Astrocyte (in vitro differentiated cells and primary cell): ENCODE data around the gene AURKAIP1. TPM values are rescaled to one million over a fixed set of nuclear protein-coding genes. Genes with fewer than 3 reads are reported as not detected.

ENCODE experiments used
- DNase-seq: peaks from one replicate; pipeline ENCODE4 v3.0.0-alpha.2; 2010; ENCODE audit warnings: low read depth
- FAIRE-seq: peaks from 2 replicates; lab custom pipeline; 2011; peaks lifted over from hg19 to GRCh38; lab: Jason Lieb, UNC
- H2AFZ ChIP-seq: 2 replicates; pipeline ENCODE4 v1.6.0; 2012; ENCODE audit warnings: low read depth, low read length, inconsistent platforms
- H3K27ac ChIP-seq: 2 replicates; pipeline ENCODE4 v1.5.1; 2011; ENCODE audit warnings: low read depth, low read length, inconsistent platforms
- H3K27me3 ChIP-seq: 2 replicates; pipeline ENCODE4 v1.6.0; 2011; ENCODE audit warnings: low read length, inconsistent platforms; ENCODE audit not compliant: insufficient read depth
- H3K36me3 ChIP-seq: 2 replicates; pipeline ENCODE4 v1.5.1; 2011; ENCODE audit warnings: low read length, inconsistent platforms; ENCODE audit not compliant: insufficient read depth
- H3K4me1 ChIP-seq: 2 replicates; pipeline ENCODE4 v1.5.1; 2011; ENCODE audit warnings: low read length, inconsistent platforms; ENCODE audit not compliant: insufficient read depth
- H3K4me2 ChIP-seq: 2 replicates; pipeline ENCODE4 v1.6.0; 2012; ENCODE audit warnings: low read length, inconsistent platforms
- H3K4me3 ChIP-seq: 2 replicates; pipeline ENCODE4 v1.5.1; 2011; ENCODE audit warnings: low read depth, mild to moderate bottlenecking, low read length, inconsistent platforms; ENCODE audit not compliant: insufficient read depth
- H3K79me2 ChIP-seq: 2 replicates; pipeline ENCODE4 v1.6.0; 2012; ENCODE audit warnings: mild to moderate bottlenecking, low read length, inconsistent platforms; ENCODE audit not compliant: insufficient read depth
- H3K9ac ChIP-seq: 2 replicates; pipeline ENCODE4 v1.6.0; 2012; ENCODE audit warnings: mild to moderate bottlenecking, low read length, inconsistent platforms
- H3K9me3 ChIP-seq: 2 replicates; pipeline ENCODE4 v1.5.1; 2012; ENCODE audit warnings: low read depth, mild to moderate bottlenecking, low read length, inconsistent platforms; ENCODE audit not compliant: insufficient read depth
- H4K20me1 ChIP-seq: 2 replicates; pipeline ENCODE4 v1.6.0; 2012; ENCODE audit warnings: low read length, inconsistent platforms; ENCODE audit not compliant: insufficient read depth
- H3K27ac Mint-ChIP-seq: one replicate; pipeline ENCODE4 v1.8.0; 2021; ENCODE audit warnings: mild to moderate bottlenecking, mixed read lengths; ENCODE audit not compliant: unreplicated experiment
- H3K27me3 Mint-ChIP-seq: one replicate; pipeline ENCODE4 v1.8.0; 2021; ENCODE audit warnings: low read depth, mixed read lengths; ENCODE audit not compliant: unreplicated experiment
- H3K36me3 Mint-ChIP-seq: one replicate; pipeline ENCODE4 v1.8.0; 2021; ENCODE audit warnings: low read depth, mixed read lengths; ENCODE audit not compliant: unreplicated experiment
- H3K4me1 Mint-ChIP-seq: one replicate; pipeline ENCODE4 v1.8.0; 2021; ENCODE audit warnings: low read depth, mixed read lengths; ENCODE audit not compliant: unreplicated experiment
- H3K4me3 Mint-ChIP-seq: one replicate; pipeline ENCODE4 v1.8.0; 2021; ENCODE audit warnings: mild to moderate bottlenecking, moderate library complexity, mixed read lengths; ENCODE audit not compliant: unreplicated experiment
- H3K9me3 Mint-ChIP-seq: one replicate; pipeline ENCODE4 v1.8.0; 2021; ENCODE audit warnings: mild to moderate bottlenecking, mixed read lengths; ENCODE audit not compliant: unreplicated experiment
- EZH2 ChIP-seq: IDR thresholded peaks from 2 replicates; pipeline ENCODE4 v1.6.1; 2012; ENCODE audit warnings: mild to moderate bottlenecking, low read length, inconsistent platforms; ENCODE audit not compliant: insufficient read depth
- microRNA-seq: library from miRNA; unstranded; fragments of <30 nt; microRNA quantifications from one replicate; pipeline ENCODE4 v1.2.0, GENCODE V29; 2020
- total RNA-seq: library from RNA; stranded (reverse); gene quantifications from 2 replicates; pipeline ENCODE4 v1.2.1, GENCODE V29; 2021
- TF ChIP-seq, protein P1 (sequence below): IDR thresholded peaks from 2 replicates; pipeline ENCODE4 v1.5.1; 2011; ENCODE audit warnings: low read depth, mild to moderate bottlenecking, inconsistent platforms, low read length, moderate library complexity; ENCODE audit not compliant: insufficient read depth

AURKAIP1 gene
- total RNA-seq, 1 donor from 2014 or later: 135 TPM

DNA sequence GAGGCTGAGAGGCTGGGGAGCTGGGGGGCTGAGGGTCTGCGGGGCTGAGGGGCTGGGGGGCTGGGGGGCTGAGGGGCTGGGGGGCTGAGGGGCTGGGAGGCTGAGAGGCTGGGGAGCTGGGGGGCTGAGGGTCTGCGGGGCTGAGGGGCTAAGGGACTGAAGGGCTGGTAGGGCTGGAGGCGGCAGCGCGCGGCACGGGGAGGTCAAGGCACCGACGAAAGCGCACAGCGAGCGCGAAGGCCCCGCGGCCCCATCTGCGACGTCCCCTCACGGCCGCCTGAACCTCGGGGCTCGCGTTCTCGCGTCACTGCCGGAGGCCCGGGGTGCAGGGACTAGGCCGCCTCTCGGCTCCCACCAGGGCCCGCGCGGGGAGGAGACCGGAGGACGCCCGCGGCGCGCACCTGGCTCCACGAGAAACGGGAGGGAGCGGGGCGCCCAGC, 50.9 kb downstream of the AURKAIP1 start:
- H3K4me1 ChIP-seq: peaks cover 28% of the 10 kb centered on the region
- no peak for TF ChIP-seq EZH2
- TF ChIP-seq, protein P1, sequence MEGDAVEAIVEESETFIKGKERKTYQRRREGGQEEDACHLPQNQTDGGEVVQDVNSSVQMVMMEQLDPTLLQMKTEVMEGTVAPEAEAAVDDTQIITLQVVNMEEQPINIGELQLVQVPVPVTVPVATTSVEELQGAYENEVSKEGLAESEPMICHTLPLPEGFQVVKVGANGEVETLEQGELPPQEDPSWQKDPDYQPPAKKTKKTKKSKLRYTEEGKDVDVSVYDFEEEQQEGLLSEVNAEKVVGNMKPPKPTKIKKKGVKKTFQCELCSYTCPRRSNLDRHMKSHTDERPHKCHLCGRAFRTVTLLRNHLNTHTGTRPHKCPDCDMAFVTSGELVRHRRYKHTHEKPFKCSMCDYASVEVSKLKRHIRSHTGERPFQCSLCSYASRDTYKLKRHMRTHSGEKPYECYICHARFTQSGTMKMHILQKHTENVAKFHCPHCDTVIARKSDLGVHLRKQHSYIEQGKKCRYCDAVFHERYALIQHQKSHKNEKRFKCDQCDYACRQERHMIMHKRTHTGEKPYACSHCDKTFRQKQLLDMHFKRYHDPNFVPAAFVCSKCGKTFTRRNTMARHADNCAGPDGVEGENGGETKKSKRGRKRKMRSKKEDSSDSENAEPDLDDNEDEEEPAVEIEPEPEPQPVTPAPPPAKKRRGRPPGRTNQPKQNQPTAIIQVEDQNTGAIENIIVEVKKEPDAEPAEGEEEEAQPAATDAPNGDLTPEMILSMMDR: no peak
- peak overlapping the region; percentile 63 for H2AFZ ChIP-seq
- peak overlapping the region; percentile 70 for H3K4me3 Mint-ChIP-seq
- no peak overlapping the region for H3K27ac Mint-ChIP-seq
- peak overlapping the region; percentile 77 for H3K27ac ChIP-seq
- DNase-seq (no peak), FAIRE-seq (no peak)
- H3K36me3 ChIP-seq: no peaks in the 10 kb centered on the region
- H4K20me1 ChIP-seq: peaks cover 67% of the 10 kb centered on the region
- no peaks in the 10 kb centered on the region for H3K9me3 Mint-ChIP-seq
- H3K4me3 ChIP-seq: peak overlapping the region; percentile 82
- H3K36me3 Mint-ChIP-seq: peaks cover 4% of the 10 kb centered on the region
- no peaks in the 10 kb centered on the region for H3K27me3 ChIP-seq
- no peaks in the 10 kb centered on the region for H3K27me3 Mint-ChIP-seq
- peak overlapping the region; percentile 83 for H3K4me2 ChIP-seq
- H3K9ac ChIP-seq: peak overlapping the region; percentile 94
- peaks cover 18% of the 10 kb centered on the region for H3K4me1 Mint-ChIP-seq
- H3K9me3 ChIP-seq: no peaks in the 10 kb centered on the region
- H3K79me2 ChIP-seq: peaks cover 74% of the 10 kb centered on the region

Small RNA genes within 50 kb of the gene (microRNA-seq; reads per million reads assigned to microRNA genes)
- gene MIR6808: not detected

Other genes starting within 250 kb of the AURKAIP1 start
- not detected in 2 replicates for gene TTLL10, start 201.3 kb downstream of the AURKAIP1 start, total RNA-seq
- 0.65 and 0.66 TPM in 2 replicates for gene TNFRSF18, start 168.6 kb downstream of the AURKAIP1 start, total RNA-seq
- gene TNFRSF4, start 161.1 kb downstream of the AURKAIP1 start, total RNA-seq: 0.34 and 0.41 TPM in 2 replicates
- gene SDF4, start 143.2 kb downstream of the AURKAIP1 start, total RNA-seq: 175 and 180 TPM in 2 replicates
- 22.4 and 27.5 TPM in 2 replicates for gene B3GALT6, start 143.0 kb downstream of the AURKAIP1 start, total RNA-seq
- 3.9 and 4.7 TPM in 2 replicates for gene C1QTNF12, start 128.5 kb downstream of the AURKAIP1 start, total RNA-seq
- gene UBE2J2, start 101.4 kb downstream of the AURKAIP1 start, total RNA-seq: 58.7 and 67.4 TPM in 2 replicates
- gene SCNN1D, start 94.8 kb downstream of the AURKAIP1 start, total RNA-seq: 4.4 and 5.0 TPM in 2 replicates
- gene ACAP3, start 67.3 kb downstream of the AURKAIP1 start, total RNA-seq: 60.2 and 64.0 TPM in 2 replicates
- gene PUSL1, start 66.6 kb downstream of the AURKAIP1 start, total RNA-seq: 28.0 and 29.4 TPM in 2 replicates
- 75.9 and 84.8 TPM in 2 replicates for gene INTS11, start 50.5 kb downstream of the AURKAIP1 start, total RNA-seq
- gene CPTP, start 50.4 kb downstream of the AURKAIP1 start, total RNA-seq: 25.6 and 28.5 TPM in 2 replicates
- 0.41 and 0.50 TPM in 2 replicates for gene TAS1R3, start 43.9 kb downstream of the AURKAIP1 start, total RNA-seq
- 54.0 and 55.0 TPM in 2 replicates for gene DVL1, start 25.8 kb downstream of the AURKAIP1 start, total RNA-seq
- 112 and 139 TPM in 2 replicates for gene MXRA8, start 16.7 kb downstream of the AURKAIP1 start, total RNA-seq
- 194 and 197 TPM in 2 replicates for gene CCNL2, start 24.1 kb upstream of the AURKAIP1 start, total RNA-seq
- gene MRPL20, start 32.1 kb upstream of the AURKAIP1 start, total RNA-seq: 87.3 and 88.5 TPM in 2 replicates
- gene ANKRD65, start 46.1 kb upstream of the AURKAIP1 start, total RNA-seq: 0.64 TPM in 1 of 2 replicates, not detected in the other
- 60.4 and 81.2 TPM in 2 replicates for gene VWA1, start 60.5 kb upstream of the AURKAIP1 start, total RNA-seq
- 1.8 and 2.5 TPM in 2 replicates for gene ATAD3C, start 74.5 kb upstream of the AURKAIP1 start, total RNA-seq
- 55.3 and 63.0 TPM in 2 replicates for gene ATAD3B, start 96.6 kb upstream of the AURKAIP1 start, total RNA-seq
- gene ATAD3A, start 137.0 kb upstream of the AURKAIP1 start, total RNA-seq: 51.1 and 54.9 TPM in 2 replicates
- gene TMEM240, start 165.4 kb upstream of the AURKAIP1 start, total RNA-seq: 7.0 and 9.0 TPM in 2 replicates
- gene SSU72, start 199.7 kb upstream of the AURKAIP1 start, total RNA-seq: 143 and 145 TPM in 2 replicates
- 7.4 and 8.7 TPM in 2 replicates for gene FNDC10, start 224.9 kb upstream of the AURKAIP1 start, total RNA-seq
- 73.6 and 80.1 TPM in 2 replicates for gene MIB2, start 240.3 kb upstream of the AURKAIP1 start, total RNA-seq